Stimulated activated naive B cell treated with anti-CD40 and anti-IgM and Interleukin-4, amounts not matched to agents 10 μg/mL and 1 μg/mL and 100 μg/mL, for 72 hours (primary cell): ENCODE results near the gene UBFD1.
"Not testable (repeated sequence)": the region's sequence is repeated elsewhere in the genome, so short reads cannot be mapped to it uniquely, and the experiment has no call there.

Experiments used
- ATAC-seq, 2 donors: fragments of 150-1000 bp; cut with Tn5 transposase; replicated peaks; 2 replicates each; pipeline ENCODE4 v1.10.0; 2021; ENCODE audit warnings: moderate library complexity in 1 of 2
- DNase-seq: peaks from one replicate; pipeline ENCODE4 v3.0.0; 2021
- H3K27ac Mint-ChIP-seq: one replicate; pipeline ENCODE4 v1.8.0; 2022; ENCODE audit warnings: mild to moderate bottlenecking, mixed read lengths
- H3K27me3 Mint-ChIP-seq, 2 donors: one replicate each; pipeline ENCODE4 v1.8.0; 2022; ENCODE audit warnings: mixed read lengths in 2 of 2
- H3K36me3 Mint-ChIP-seq, 2 donors: one replicate each; pipeline ENCODE4 v1.8.0; 2022; ENCODE audit warnings: mixed read lengths in 2 of 2, mild to moderate bottlenecking in 1 of 2
- H3K4me1 Mint-ChIP-seq, 2 donors: one replicate each; pipeline ENCODE4 v1.8.0; 2022; ENCODE audit warnings: mixed read lengths in 2 of 2, mild to moderate bottlenecking in 1 of 2
- H3K4me3 Mint-ChIP-seq, 2 donors: one replicate each; pipeline ENCODE4 v1.8.0; 2022; ENCODE audit warnings: mild to moderate bottlenecking in 2 of 2, mixed read lengths in 2 of 2, moderate library complexity in 1 of 2
- H3K9me3 Mint-ChIP-seq, 2 donors: one replicate each; pipeline ENCODE4 v1.8.0; 2022; ENCODE audit warnings: mixed read lengths in 2 of 2, mild to moderate bottlenecking in 1 of 2

UBFD1 gene

GRCh38 chr16:23556881-23557778 lies at the start of gene UBFD1, which contains the start of gene EARS2:
Gene UBFD1, plus strand, starts transcription at chr16:23557727. Its CDS starts 16 bp downstream, at chr16:23557743.
Gene EARS2, minus strand, starts transcription at chr16:23557350. Its CDS starts 7 bp downstream, at chr16:23557343.
- H3K4me3 Mint-ChIP-seq: peak within 1 kb of the TSS; percentile 93 to 97
- ATAC-seq (peak; percentile 95 to 96), DNase-seq (peak; percentile 99)
- peak within 1 kb of the TSS; percentile 98 for H3K27ac Mint-ChIP-seq
- H3K36me3 Mint-ChIP-seq: peaks cover 10 to 16% of the 10 kb centered on the region in 2 donors
- H3K4me1 Mint-ChIP-seq: peaks cover 15 to 26% of the 10 kb centered on the region in 2 donors
- no peaks in the 10 kb centered on the region for H3K9me3 Mint-ChIP-seq
- no peaks in the 10 kb centered on the region for H3K27me3 Mint-ChIP-seq

- peaks cover 20 to 35% of the 10 kb centered on the region in 2 donors for H3K36me3 Mint-ChIP-seq
- ATAC-seq: no peak
These were observed 48.7 kb upstream of the UBFD1 start for GRCh38 chr16:23508589-23509440.

GRCh38 chr16:23509441-23509754 lies 48.1 kb upstream of the UBFD1 start:
- ATAC-seq (no peak), DNase-seq (no peak)
- H3K27me3 Mint-ChIP-seq: no peaks in the 10 kb centered on the region
- peak overlapping the region; percentile 98 for H3K27ac Mint-ChIP-seq
- peaks cover 42 to 63% of the 10 kb centered on the region in 2 donors for H3K4me1 Mint-ChIP-seq
- peaks cover 20 to 39% of the 10 kb centered on the region in 2 donors for H3K36me3 Mint-ChIP-seq
- peaks cover 2 to 6% of the 10 kb centered on the region in 2 donors for H3K9me3 Mint-ChIP-seq
- peak overlapping the region; percentile 87 to 97 for H3K4me3 Mint-ChIP-seq

More at GRCh38 chr16:23508589-23509440, 48.7 kb upstream of the UBFD1 start:
- H3K27ac Mint-ChIP-seq: peak overlapping the region; percentile 98
- peak overlapping the region; percentile 87 to 97 for H3K4me3 Mint-ChIP-seq
- peaks cover 2 to 6% of the 10 kb centered on the region in 2 donors for H3K9me3 Mint-ChIP-seq
- no peak for DNase-seq
- no peaks in the 10 kb centered on the region for H3K27me3 Mint-ChIP-seq
- H3K4me1 Mint-ChIP-seq: peaks cover 45 to 62% of the 10 kb centered on the region in 2 donors

GRCh38 chr16:23509782-23510163 lies 47.8 kb upstream of the UBFD1 start:
- H3K27ac Mint-ChIP-seq: peak overlapping the region; percentile 98
- peak; percentile 5 for DNase-seq
- peak overlapping the region; percentile 87 to 97 for H3K4me3 Mint-ChIP-seq
- ATAC-seq: peak; percentile 14 to 20
- H3K27me3 Mint-ChIP-seq: no peaks in the 10 kb centered on the region
- peaks cover 22 to 42% of the 10 kb centered on the region in 2 donors for H3K36me3 Mint-ChIP-seq
- H3K4me1 Mint-ChIP-seq: peaks cover 40 to 63% of the 10 kb centered on the region in 2 donors
- peaks cover 2 to 6% of the 10 kb centered on the region in 2 donors for H3K9me3 Mint-ChIP-seq

GRCh38 chr16:23510164-23510914 lies 47.2 kb upstream of the UBFD1 start, which contains the start of gene GGA2:
Gene GGA2, minus strand, starts transcription at chr16:23510494. Its CDS starts 83 bp downstream, at chr16:23510411.
- DNase-seq (peak; percentile 75), ATAC-seq (peak; percentile 88 to 93)
- no peaks in the 10 kb centered on the region for H3K27me3 Mint-ChIP-seq
- H3K9me3 Mint-ChIP-seq: peaks cover 2 to 6% of the 10 kb centered on the region in 2 donors
- H3K27ac Mint-ChIP-seq: peak within 1 kb of the TSS; percentile 98
- H3K4me1 Mint-ChIP-seq: peaks cover 38 to 61% of the 10 kb centered on the region in 2 donors
- peak within 1 kb of the TSS; percentile 87 to 97 for H3K4me3 Mint-ChIP-seq
- peaks cover 21 to 41% of the 10 kb centered on the region in 2 donors for H3K36me3 Mint-ChIP-seq

- H3K27me3 Mint-ChIP-seq, H3K9me3 Mint-ChIP-seq, ATAC-seq, DNase-seq: not testable (repeated sequence)
- H3K27ac Mint-ChIP-seq: peak overlapping the region; percentile 98
- H3K36me3 Mint-ChIP-seq: peaks cover 23 to 45% of the 10 kb centered on the region in 2 donors
- peak overlapping the region; percentile 87 to 92 for H3K4me3 Mint-ChIP-seq
- peaks cover 35 to 61% of the 10 kb centered on the region in 2 donors for H3K4me1 Mint-ChIP-seq
These were observed 46.6 kb upstream of the UBFD1 start for GRCh38 chr16:23510915-23511270.

GRCh38 chr16:23511731-23512130 lies 45.8 kb upstream of the UBFD1 start:
- Mint-ChIP-seq H3K27me3 (no peaks in the 10 kb centered on the region), H3K4me1 (peaks cover 31 to 61% of the 10 kb centered on the region in 2 donors), H3K36me3 (peaks cover 21 to 42% of the 10 kb centered on the region in 2 donors), H3K9me3 (peaks cover 2 to 6% of the 10 kb centered on the region in 2 donors), H3K4me3 (no peak overlapping the region), H3K27ac (no peak overlapping the region)
- ATAC-seq (no peak), DNase-seq (no peak)

GRCh38 chr16:23512168-23512695 lies 45.3 kb upstream of the UBFD1 start:
- no peak overlapping the region for H3K27ac Mint-ChIP-seq
- peaks cover 18 to 38% of the 10 kb centered on the region in 2 donors for H3K36me3 Mint-ChIP-seq
- H3K27me3 Mint-ChIP-seq: no peaks in the 10 kb centered on the region
- H3K4me3 Mint-ChIP-seq: no peak overlapping the region
- ATAC-seq: no peak
- no peak for DNase-seq
- peaks cover 29 to 59% of the 10 kb centered on the region in 2 donors for H3K4me1 Mint-ChIP-seq
- peaks cover 2 to 6% of the 10 kb centered on the region in 2 donors for H3K9me3 Mint-ChIP-seq

- Mint-ChIP-seq H3K27ac (peak overlapping the region; percentile 90), H3K9me3 (peaks cover 3 to 5% of the 10 kb centered on the region in 2 donors), H3K36me3 (peaks cover 16 to 38% of the 10 kb centered on the region in 2 donors), H3K4me3 (no peak overlapping the region), H3K4me1 (peaks cover 29 to 64% of the 10 kb centered on the region in 2 donors), H3K27me3 (no peaks in the 10 kb centered on the region)
- DNase-seq (no peak), ATAC-seq (no peak)
These were observed 43.0 kb upstream of the UBFD1 start for GRCh38 chr16:23514381-23515152.

GRCh38 chr16:23515881-23516280 lies 41.6 kb upstream of the UBFD1 start:
- Mint-ChIP-seq H3K4me3 (no peak overlapping the region), H3K4me1 (peaks cover 27 to 65% of the 10 kb centered on the region in 2 donors)

GRCh38 chr16:23516366-23517137 lies 41.0 kb upstream of the UBFD1 start:
- peak; percentile 78 to 80 for ATAC-seq
- peaks cover 29 to 68% of the 10 kb centered on the region in 2 donors for H3K4me1 Mint-ChIP-seq
- H3K27ac Mint-ChIP-seq: peak overlapping the region; percentile 92
- H3K9me3 Mint-ChIP-seq: peaks cover 3 to 5% of the 10 kb centered on the region in 2 donors
- H3K4me3 Mint-ChIP-seq: no peak overlapping the region
- H3K36me3 Mint-ChIP-seq: peaks cover 21 to 48% of the 10 kb centered on the region in 2 donors
- peak; percentile 58 for DNase-seq
- no peaks in the 10 kb centered on the region for H3K27me3 Mint-ChIP-seq

More at GRCh38 chr16:23515881-23516280, 41.6 kb upstream of the UBFD1 start:
- DNase-seq (no peak), ATAC-seq (no peak)
- Mint-ChIP-seq H3K9me3 (peaks cover 3 to 5% of the 10 kb centered on the region in 2 donors), H3K36me3 (peaks cover 17 to 41% of the 10 kb centered on the region in 2 donors), H3K27ac (peak overlapping the region; percentile 65), H3K27me3 (no peaks in the 10 kb centered on the region)

GRCh38 chr16:23518435-23518891 lies 39.1 kb upstream of the UBFD1 start:
- peaks cover 29 to 67% of the 10 kb centered on the region in 2 donors for H3K4me1 Mint-ChIP-seq
- peaks cover 39 to 67% of the 10 kb centered on the region in 2 donors for H3K36me3 Mint-ChIP-seq
- peak overlapping the region; percentile 61 to 76 for H3K4me3 Mint-ChIP-seq
- DNase-seq (peak; percentile 35), ATAC-seq (peak; percentile 84 to 87)
- peak overlapping the region; percentile 98 for H3K27ac Mint-ChIP-seq
- H3K27me3 Mint-ChIP-seq: no peaks in the 10 kb centered on the region
- peaks cover 3 to 5% of the 10 kb centered on the region in 2 donors for H3K9me3 Mint-ChIP-seq
